WTC11 (cell line): ENCODE measurements around the gene DDRGK1. TPM values are rescaled to one million over a fixed set of nuclear protein-coding genes. Genes with fewer than 3 reads are reported as not detected.

Experiments
- ATAC-seq: fragments of 200-7000 bp; cut with Tn5 transposase; 2 replicates; pipeline ENCODE4 v1.10.0; 2021; ENCODE audit warnings: mild to moderate bottlenecking, moderate library complexity
- CTCF ChIA-PET: fragments of 300-600 bp; sonication (Branson Sonifier 250); formaldehyde crosslinking; loops from one replicate; lab custom pipeline; 2021; ENCODE audit warnings: antibody characterized with exemption; lab: Charles Lee
- POLR2A ChIA-PET: fragments of 350-600 bp; sonication (Branson Sonifier 250); formaldehyde crosslinking; loops from one replicate; lab custom pipeline; 2021; ENCODE audit warnings: antibody characterized with exemption; lab: Charles Lee
- DNase-seq: peaks from one replicate; pipeline ENCODE4 v3.0.0; 2021; ENCODE audit warnings: low spot score
- H3K27ac Mint-ChIP-seq: 2 replicates; pipeline ENCODE4 v1.8.0; 2021; ENCODE audit warnings: mixed read lengths
- H3K27me3 Mint-ChIP-seq: 2 replicates; pipeline ENCODE4 v1.8.0; 2021; ENCODE audit warnings: low read depth, mild to moderate bottlenecking, moderate library complexity, mixed read lengths
- H3K36me3 Mint-ChIP-seq: 2 replicates; pipeline ENCODE4 v1.8.0; 2021; ENCODE audit warnings: mixed read lengths
- H3K4me1 Mint-ChIP-seq: 2 replicates; pipeline ENCODE4 v1.8.0; 2022; ENCODE audit warnings: mixed read lengths
- H3K4me3 Mint-ChIP-seq: 2 replicates; pipeline ENCODE4 v1.8.0; 2021; ENCODE audit warnings: mild to moderate bottlenecking, moderate library complexity, mixed read lengths
- H3K9me3 Mint-ChIP-seq: 2 replicates; pipeline ENCODE4 v1.8.0; 2021; ENCODE audit warnings: mixed read lengths
- ATF1 ChIP-seq: sonication (generic); formaldehyde crosslinking; IDR thresholded peaks from 2 replicates; pipeline ENCODE4 v1.8.1; 2023; ENCODE audit warnings: mild to moderate bottlenecking, moderate library complexity, missing genetic modification reagents
- CREB1 ChIP-seq: sonication (generic); formaldehyde crosslinking; IDR thresholded peaks from 2 replicates; pipeline ENCODE4 v1.8.0; 2023; ENCODE audit warnings: mild to moderate bottlenecking, missing genetic modification reagents
- GABPB1 ChIP-seq: sonication (generic); formaldehyde crosslinking; IDR thresholded peaks from 2 replicates; pipeline ENCODE4 v1.8.1; 2023; ENCODE audit warnings: mild to moderate bottlenecking, missing genetic modification reagents
- HMGA2 ChIP-seq: fragments of 250-450 bp; sonication (Bioruptor Pico); IDR thresholded peaks from 2 replicates; pipeline ENCODE4 v1.4.0; 2021; ENCODE audit warnings: mild to moderate bottlenecking, moderate library complexity
- JUN ChIP-seq: sonication (generic); formaldehyde crosslinking; IDR thresholded peaks from 2 replicates; pipeline ENCODE4 v1.8.0; 2023; ENCODE audit warnings: mild to moderate bottlenecking, missing genetic modification reagents
- MXD4 ChIP-seq: fragments of 250-450 bp; sonication (Bioruptor Pico); IDR thresholded peaks from 2 replicates; pipeline ENCODE4 v1.8.0; 2021; ENCODE audit warnings: mild to moderate bottlenecking, moderate library complexity, borderline replicate concordance
- NR3C1 ChIP-seq: sonication (generic); formaldehyde crosslinking; conservative IDR thresholded peaks from 2 replicates; pipeline ENCODE4 v1.8.1; 2023; ENCODE audit warnings: low read depth, mild to moderate bottlenecking, missing genetic modification reagents
- SOX15 ChIP-seq: fragments of 250-450 bp; sonication (Bioruptor Pico); IDR thresholded peaks from 2 replicates; pipeline ENCODE4 v1.9.0; 2021; ENCODE audit warnings: mild to moderate bottlenecking
- ZBTB21 ChIP-seq: sonication (generic); formaldehyde crosslinking; IDR thresholded peaks from 2 replicates; pipeline ENCODE4 v1.8.1; 2023; ENCODE audit warnings: mild to moderate bottlenecking, missing genetic modification reagents, borderline replicate concordance
- ZNF671 ChIP-seq: fragments of 250-450 bp; sonication (Bioruptor Pico); IDR thresholded peaks from 2 replicates; pipeline ENCODE4 v1.8.0; 2021; ENCODE audit warnings: mild to moderate bottlenecking
- total RNA-seq: library from RNA; stranded (reverse); gene quantifications from 3 replicates; pipeline ENCODE4 v1.2.3, GENCODE V29; 2021
- TF ChIP-seq, protein P1 (sequence below): sonication (generic); formaldehyde crosslinking; IDR thresholded peaks from 2 replicates; pipeline ENCODE4 v1.8.1; 2023; ENCODE audit warnings: mild to moderate bottlenecking, missing genetic modification reagents, borderline replicate concordance
- TF ChIP-seq, protein P2 (sequence below): sonication (generic); formaldehyde crosslinking; IDR thresholded peaks from 2 replicates; pipeline ENCODE4 v1.8.0; 2022; ENCODE audit warnings: mild to moderate bottlenecking, missing genetic modification reagents
- TF ChIP-seq, protein P3 (sequence below): sonication (generic); formaldehyde crosslinking; IDR thresholded peaks from 2 replicates; pipeline ENCODE4 v1.8.1; 2022; ENCODE audit warnings: missing genetic modification reagents, borderline replicate concordance
- TF ChIP-seq, protein P4 (sequence below): sonication (generic); formaldehyde crosslinking; IDR thresholded peaks from 2 replicates; pipeline ENCODE4 v1.8.0; 2022; ENCODE audit warnings: mild to moderate bottlenecking, missing genetic modification reagents
- TF ChIP-seq, protein P5 (sequence below): sonication (generic); formaldehyde crosslinking; IDR thresholded peaks from 2 replicates; pipeline ENCODE4 v1.8.1; 2022; ENCODE audit warnings: mild to moderate bottlenecking, moderate library complexity, missing genetic modification reagents
- TF ChIP-seq, protein P6 (sequence below): fragments of 250-450 bp; sonication (Bioruptor Pico); IDR thresholded peaks from 2 replicates; pipeline ENCODE4 v1.9.0; 2021; ENCODE audit warnings: mild to moderate bottlenecking, borderline replicate concordance
- TF ChIP-seq, protein P7 (sequence below): sonication (generic); formaldehyde crosslinking; conservative IDR thresholded peaks from 2 replicates; pipeline ENCODE4 v1.8.1; 2022; ENCODE audit warnings: mild to moderate bottlenecking, missing genetic modification reagents
- TF ChIP-seq, protein P8 (sequence below): sonication (generic); formaldehyde crosslinking; IDR thresholded peaks from 2 replicates; pipeline ENCODE4 v1.8.1; 2023; ENCODE audit warnings: mild to moderate bottlenecking, missing genetic modification reagents

The DDRGK1 gene
- total RNA-seq, 1 experiment from 2014 or later, result 46.4 TPM

DNA sequence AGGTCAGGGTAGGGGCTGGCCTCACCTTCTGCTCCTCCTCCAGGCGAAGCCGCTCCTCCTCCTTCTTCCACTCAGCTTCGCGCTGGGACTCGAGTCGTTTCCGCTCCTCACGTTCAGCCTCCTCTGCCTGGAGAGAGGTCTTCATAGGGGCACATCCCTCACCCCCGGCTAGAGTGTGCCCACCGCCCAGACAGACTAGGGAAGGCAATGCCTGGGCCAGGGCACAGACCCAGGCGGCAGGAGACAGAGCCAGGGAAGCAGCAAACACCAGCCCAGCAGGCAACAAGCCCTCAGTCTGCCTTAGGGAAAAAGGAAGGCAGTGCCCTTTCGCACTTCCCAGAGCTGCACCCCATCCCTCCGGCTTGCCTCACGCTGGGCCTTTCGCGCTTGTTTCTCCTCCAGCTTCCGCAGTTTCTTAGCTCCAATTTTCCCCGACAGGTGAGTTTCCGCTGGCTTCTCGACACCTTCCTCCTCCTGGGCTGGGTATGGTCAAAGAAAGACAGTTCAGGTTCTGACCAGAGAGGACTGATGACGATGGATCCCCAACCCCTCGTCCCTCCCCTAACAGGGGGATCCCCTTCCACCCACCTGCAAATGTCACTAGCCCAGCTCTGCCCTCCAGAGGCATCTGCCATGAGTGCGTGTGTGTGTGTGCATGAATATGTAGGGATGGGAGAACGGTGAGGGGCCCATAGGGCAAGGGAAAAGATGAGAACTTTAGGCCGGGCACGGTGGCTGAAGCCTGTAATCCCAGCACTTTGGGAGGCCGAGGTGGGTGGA, 4.3 kb downstream of the DDRGK1 start (continued):
- TF ChIP-seq ATF1 (CRISPR knock-in tag), result no peak
- TF ChIP-seq, protein P1, sequence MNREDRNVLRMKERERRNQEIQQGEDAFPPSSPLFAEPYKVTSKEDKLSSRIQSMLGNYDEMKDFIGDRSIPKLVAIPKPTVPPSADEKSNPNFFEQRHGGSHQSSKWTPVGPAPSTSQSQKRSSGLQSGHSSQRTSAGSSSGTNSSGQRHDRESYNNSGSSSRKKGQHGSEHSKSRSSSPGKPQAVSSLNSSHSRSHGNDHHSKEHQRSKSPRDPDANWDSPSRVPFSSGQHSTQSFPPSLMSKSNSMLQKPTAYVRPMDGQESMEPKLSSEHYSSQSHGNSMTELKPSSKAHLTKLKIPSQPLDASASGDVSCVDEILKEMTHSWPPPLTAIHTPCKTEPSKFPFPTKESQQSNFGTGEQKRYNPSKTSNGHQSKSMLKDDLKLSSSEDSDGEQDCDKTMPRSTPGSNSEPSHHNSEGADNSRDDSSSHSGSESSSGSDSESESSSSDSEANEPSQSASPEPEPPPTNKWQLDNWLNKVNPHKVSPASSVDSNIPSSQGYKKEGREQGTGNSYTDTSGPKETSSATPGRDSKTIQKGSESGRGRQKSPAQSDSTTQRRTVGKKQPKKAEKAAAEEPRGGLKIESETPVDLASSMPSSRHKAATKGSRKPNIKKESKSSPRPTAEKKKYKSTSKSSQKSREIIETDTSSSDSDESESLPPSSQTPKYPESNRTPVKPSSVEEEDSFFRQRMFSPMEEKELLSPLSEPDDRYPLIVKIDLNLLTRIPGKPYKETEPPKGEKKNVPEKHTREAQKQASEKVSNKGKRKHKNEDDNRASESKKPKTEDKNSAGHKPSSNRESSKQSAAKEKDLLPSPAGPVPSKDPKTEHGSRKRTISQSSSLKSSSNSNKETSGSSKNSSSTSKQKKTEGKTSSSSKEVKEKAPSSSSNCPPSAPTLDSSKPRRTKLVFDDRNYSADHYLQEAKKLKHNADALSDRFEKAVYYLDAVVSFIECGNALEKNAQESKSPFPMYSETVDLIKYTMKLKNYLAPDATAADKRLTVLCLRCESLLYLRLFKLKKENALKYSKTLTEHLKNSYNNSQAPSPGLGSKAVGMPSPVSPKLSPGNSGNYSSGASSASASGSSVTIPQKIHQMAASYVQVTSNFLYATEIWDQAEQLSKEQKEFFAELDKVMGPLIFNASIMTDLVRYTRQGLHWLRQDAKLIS (CRISPR knock-in tag), result no peak
- TF ChIP-seq CREB1 (CRISPR knock-in tag), result no peak
- TF ChIP-seq SOX15 (CRISPR knock-in tag), result no peak
- no peak for TF ChIP-seq ZNF671
- TF ChIP-seq, protein P2, sequence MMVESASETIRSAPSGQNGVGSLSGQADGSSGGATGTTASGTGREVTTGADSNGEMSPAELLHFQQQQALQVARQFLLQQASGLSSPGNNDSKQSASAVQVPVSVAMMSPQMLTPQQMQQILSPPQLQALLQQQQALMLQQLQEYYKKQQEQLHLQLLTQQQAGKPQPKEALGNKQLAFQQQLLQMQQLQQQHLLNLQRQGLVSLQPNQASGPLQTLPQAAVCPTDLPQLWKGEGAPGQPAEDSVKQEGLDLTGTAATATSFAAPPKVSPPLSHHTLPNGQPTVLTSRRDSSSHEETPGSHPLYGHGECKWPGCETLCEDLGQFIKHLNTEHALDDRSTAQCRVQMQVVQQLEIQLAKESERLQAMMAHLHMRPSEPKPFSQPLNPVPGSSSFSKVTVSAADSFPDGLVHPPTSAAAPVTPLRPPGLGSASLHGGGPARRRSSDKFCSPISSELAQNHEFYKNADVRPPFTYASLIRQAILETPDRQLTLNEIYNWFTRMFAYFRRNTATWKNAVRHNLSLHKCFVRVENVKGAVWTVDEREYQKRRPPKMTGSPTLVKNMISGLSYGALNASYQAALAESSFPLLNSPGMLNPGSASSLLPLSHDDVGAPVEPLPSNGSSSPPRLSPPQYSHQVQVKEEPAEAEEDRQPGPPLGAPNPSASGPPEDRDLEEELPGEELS (CRISPR knock-in tag), result no peak
- TF ChIP-seq MXD4 (CRISPR knock-in tag), result no peak
- TF ChIP-seq GABPB1 (CRISPR knock-in tag), result no peak
- TF ChIP-seq, protein P3, sequence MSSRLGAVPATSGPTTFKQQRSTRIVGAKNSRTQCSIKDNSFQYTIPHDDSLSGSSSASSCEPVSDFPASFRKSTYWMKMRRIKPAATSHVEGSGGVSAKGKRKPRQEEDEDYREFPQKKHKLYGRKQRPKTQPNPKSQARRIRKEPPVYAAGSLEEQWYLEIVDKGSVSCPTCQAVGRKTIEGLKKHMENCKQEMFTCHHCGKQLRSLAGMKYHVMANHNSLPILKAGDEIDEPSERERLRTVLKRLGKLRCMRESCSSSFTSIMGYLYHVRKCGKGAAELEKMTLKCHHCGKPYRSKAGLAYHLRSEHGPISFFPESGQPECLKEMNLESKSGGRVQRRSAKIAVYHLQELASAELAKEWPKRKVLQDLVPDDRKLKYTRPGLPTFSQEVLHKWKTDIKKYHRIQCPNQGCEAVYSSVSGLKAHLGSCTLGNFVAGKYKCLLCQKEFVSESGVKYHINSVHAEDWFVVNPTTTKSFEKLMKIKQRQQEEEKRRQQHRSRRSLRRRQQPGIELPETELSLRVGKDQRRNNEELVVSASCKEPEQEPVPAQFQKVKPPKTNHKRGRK (CRISPR knock-in tag), result no peak

DNA sequence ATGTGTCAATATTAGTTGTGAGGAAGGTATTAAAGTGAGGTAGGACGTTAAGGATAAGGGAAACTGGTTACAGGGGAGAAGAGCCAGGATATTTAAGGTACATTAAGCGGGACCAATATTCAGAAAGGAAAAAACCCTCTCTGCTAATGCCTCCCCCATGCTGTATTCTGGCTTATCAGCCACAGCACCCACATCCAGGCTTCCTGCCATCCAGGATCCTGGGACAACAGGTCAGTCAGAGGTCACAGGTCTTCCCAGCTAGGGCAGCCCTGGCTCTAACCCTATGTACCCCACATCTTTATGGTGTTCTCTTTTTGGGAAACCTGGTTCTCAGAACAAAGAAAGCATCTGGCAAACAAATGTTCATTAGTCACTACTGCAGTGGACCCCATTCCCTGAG, 5.3 kb downstream of the DDRGK1 start:
- ChIA-PET CTCF (no interaction called here), POLR2A (no interaction called here)
- peaks cover 5% of the 10 kb centered on the region for H3K4me1 Mint-ChIP-seq
- H3K36me3 Mint-ChIP-seq, result peaks cover 54% of the 10 kb centered on the region
- no peaks in the 10 kb centered on the region for H3K9me3 Mint-ChIP-seq
- no peak overlapping the region for H3K4me3 Mint-ChIP-seq
- no peak overlapping the region for H3K27ac Mint-ChIP-seq
- H3K27me3 Mint-ChIP-seq, result no peaks in the 10 kb centered on the region
- no peak for DNase-seq
- ATAC-seq, result no peak
- TF ChIP-seq, protein P4, sequence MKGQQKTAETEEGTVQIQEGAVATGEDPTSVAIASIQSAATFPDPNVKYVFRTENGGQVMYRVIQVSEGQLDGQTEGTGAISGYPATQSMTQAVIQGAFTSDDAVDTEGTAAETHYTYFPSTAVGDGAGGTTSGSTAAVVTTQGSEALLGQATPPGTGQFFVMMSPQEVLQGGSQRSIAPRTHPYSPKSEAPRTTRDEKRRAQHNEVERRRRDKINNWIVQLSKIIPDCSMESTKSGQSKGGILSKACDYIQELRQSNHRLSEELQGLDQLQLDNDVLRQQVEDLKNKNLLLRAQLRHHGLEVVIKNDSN (CRISPR knock-in tag), result no peak
- TF ChIP-seq, protein P5, sequence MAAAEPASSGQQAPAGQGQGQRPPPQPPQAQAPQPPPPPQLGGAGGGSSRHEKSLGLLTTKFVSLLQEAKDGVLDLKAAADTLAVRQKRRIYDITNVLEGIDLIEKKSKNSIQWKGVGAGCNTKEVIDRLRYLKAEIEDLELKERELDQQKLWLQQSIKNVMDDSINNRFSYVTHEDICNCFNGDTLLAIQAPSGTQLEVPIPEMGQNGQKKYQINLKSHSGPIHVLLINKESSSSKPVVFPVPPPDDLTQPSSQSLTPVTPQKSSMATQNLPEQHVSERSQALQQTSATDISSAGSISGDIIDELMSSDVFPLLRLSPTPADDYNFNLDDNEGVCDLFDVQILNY (CRISPR knock-in tag), result no peak
- TF ChIP-seq GABPB1 (CRISPR knock-in tag) (no peak), JUN (CRISPR knock-in tag) (no peak), ZBTB21 (CRISPR knock-in tag) (no peak), HMGA2 (CRISPR knock-in tag) (no peak), NR3C1 (CRISPR knock-in tag) (no peak), CREB1 (CRISPR knock-in tag) (no peak)
- TF ChIP-seq, protein P6, sequence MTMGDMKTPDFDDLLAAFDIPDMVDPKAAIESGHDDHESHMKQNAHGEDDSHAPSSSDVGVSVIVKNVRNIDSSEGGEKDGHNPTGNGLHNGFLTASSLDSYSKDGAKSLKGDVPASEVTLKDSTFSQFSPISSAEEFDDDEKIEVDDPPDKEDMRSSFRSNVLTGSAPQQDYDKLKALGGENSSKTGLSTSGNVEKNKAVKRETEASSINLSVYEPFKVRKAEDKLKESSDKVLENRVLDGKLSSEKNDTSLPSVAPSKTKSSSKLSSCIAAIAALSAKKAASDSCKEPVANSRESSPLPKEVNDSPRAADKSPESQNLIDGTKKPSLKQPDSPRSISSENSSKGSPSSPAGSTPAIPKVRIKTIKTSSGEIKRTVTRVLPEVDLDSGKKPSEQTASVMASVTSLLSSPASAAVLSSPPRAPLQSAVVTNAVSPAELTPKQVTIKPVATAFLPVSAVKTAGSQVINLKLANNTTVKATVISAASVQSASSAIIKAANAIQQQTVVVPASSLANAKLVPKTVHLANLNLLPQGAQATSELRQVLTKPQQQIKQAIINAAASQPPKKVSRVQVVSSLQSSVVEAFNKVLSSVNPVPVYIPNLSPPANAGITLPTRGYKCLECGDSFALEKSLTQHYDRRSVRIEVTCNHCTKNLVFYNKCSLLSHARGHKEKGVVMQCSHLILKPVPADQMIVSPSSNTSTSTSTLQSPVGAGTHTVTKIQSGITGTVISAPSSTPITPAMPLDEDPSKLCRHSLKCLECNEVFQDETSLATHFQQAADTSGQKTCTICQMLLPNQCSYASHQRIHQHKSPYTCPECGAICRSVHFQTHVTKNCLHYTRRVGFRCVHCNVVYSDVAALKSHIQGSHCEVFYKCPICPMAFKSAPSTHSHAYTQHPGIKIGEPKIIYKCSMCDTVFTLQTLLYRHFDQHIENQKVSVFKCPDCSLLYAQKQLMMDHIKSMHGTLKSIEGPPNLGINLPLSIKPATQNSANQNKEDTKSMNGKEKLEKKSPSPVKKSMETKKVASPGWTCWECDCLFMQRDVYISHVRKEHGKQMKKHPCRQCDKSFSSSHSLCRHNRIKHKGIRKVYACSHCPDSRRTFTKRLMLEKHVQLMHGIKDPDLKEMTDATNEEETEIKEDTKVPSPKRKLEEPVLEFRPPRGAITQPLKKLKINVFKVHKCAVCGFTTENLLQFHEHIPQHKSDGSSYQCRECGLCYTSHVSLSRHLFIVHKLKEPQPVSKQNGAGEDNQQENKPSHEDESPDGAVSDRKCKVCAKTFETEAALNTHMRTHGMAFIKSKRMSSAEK (CRISPR knock-in tag), result no peak
- TF ChIP-seq, protein P7, sequence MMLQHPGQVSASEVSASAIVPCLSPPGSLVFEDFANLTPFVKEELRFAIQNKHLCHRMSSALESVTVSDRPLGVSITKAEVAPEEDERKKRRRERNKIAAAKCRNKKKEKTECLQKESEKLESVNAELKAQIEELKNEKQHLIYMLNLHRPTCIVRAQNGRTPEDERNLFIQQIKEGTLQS (CRISPR knock-in tag), result no peak
- TF ChIP-seq, protein P8, sequence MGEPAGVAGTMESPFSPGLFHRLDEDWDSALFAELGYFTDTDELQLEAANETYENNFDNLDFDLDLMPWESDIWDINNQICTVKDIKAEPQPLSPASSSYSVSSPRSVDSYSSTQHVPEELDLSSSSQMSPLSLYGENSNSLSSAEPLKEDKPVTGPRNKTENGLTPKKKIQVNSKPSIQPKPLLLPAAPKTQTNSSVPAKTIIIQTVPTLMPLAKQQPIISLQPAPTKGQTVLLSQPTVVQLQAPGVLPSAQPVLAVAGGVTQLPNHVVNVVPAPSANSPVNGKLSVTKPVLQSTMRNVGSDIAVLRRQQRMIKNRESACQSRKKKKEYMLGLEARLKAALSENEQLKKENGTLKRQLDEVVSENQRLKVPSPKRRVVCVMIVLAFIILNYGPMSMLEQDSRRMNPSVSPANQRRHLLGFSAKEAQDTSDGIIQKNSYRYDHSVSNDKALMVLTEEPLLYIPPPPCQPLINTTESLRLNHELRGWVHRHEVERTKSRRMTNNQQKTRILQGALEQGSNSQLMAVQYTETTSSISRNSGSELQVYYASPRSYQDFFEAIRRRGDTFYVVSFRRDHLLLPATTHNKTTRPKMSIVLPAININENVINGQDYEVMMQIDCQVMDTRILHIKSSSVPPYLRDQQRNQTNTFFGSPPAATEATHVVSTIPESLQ, result no peak
- TF ChIP-seq, all 79 proteins: peak for 0
